HG03095 (cell line): ENCODE data around the gene NRIP2.

ENCODE experiments used
- ATAC-seq: cut with Tn5 transposase; IDR thresholded peaks from one replicate; pipeline ENCODE4 v1.9.1; 2021; ENCODE audit warnings: moderate library complexity; ENCODE audit not compliant: unreplicated experiment

NRIP2 gene

DNA sequence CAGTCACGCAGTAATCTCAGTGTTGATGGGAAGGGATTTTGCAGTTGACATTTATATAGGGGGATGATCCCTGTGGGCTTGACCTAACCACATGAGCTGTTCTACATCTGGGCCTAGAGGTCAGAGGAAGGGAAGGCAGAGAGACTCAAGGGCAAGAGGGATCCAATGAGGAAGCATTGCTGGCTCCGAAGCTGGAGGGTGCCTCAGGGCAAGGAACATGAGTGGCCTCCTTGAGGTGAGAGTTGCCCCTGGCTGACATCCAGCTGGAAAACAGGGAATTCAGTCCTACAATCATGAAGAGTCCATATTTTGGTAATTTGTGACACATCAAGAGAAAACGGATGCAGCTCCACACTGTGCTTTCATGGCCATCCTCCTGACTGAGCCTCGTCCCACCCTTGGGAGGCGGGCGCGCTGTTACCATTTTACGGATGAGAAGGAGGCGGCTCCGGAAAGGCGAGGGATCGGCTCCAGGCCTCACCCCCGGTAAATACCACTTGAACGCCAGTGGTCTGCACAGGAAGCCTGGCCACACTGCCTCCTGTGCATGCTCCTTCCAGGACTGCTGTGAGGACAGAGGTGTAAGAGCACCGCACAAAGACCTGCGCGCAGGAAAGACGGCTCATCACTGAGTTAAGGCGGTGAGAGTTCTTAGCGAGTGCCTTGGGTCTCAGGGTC lies 58.6 kb downstream of the NRIP2 start:
- ATAC-seq = no peak

DNA sequence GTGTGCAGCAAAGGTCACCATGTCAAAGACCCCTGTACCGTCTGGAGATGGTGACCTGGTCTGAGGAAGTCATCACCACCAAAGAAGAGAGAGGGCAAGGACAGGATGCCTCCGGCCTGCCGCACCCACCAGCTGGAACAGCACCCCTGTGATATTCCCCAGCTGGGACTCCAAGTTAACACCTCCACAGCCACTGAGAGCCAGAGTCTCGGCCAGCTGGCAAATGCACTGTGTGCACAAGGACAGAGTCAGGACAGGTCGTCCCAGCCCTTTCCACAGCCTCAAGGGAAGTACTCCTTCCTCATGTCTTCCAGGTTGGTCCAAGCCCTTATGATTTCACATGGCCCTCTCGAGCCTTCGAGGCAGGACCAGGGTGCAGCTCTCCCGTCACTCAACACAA lies 59.4 kb downstream of the NRIP2 start:
- no peak for ATAC-seq
